Naive B cell (primary cell): ENCODE data around the gene AIFM2. TPM values are rescaled to one million over a fixed set of nuclear protein-coding genes. Genes with fewer than 3 reads are reported as not detected.
A peak's percentile ranks its signal among the peaks of the same experiment; 100 is the strongest.
"Not testable (repeated sequence)": the region's sequence is repeated elsewhere in the genome, so short reads cannot be mapped to it uniquely, and the experiment has no call there.

Source experiments
- ATAC-seq, 2 donors: fragments of 150-1000 bp; cut with Tn5 transposase; 2 replicates each; pipeline ENCODE4 v1.10.0; 2021; ENCODE audit warnings: low read depth in 2 of 2, mild to moderate bottlenecking in 2 of 2, moderate library complexity in 2 of 2
- DNase-seq: peaks from one replicate; pipeline ENCODE4 v3.0.0; 2022
- H3K27ac Mint-ChIP-seq, 6 donors: one replicate each; pipeline ENCODE4 v1.8.0; 2020 to 2022; ENCODE audit warnings: mild to moderate bottlenecking in 6 of 6, mixed read lengths in 6 of 6, moderate library complexity in 5 of 6, inconsistent platforms in 2 of 6
- H3K27me3 Mint-ChIP-seq, 3 donors: one replicate each; pipeline ENCODE4 v1.8.0; 2021 to 2022; ENCODE audit warnings: mixed read lengths in 3 of 3, mild to moderate bottlenecking in 1 of 3
- H3K36me3 Mint-ChIP-seq, 2 donors: one replicate each; pipeline ENCODE4 v1.8.0; 2020 to 2022; ENCODE audit warnings: mixed read lengths in 2 of 2, inconsistent platforms in 1 of 2, mild to moderate bottlenecking in 1 of 2
- H3K4me1 Mint-ChIP-seq, 3 donors: one replicate each; pipeline ENCODE4 v1.8.0; 2020 to 2022; ENCODE audit warnings: mixed read lengths in 3 of 3, inconsistent platforms in 1 of 3, mild to moderate bottlenecking in 1 of 3, moderate library complexity in 1 of 3
- H3K4me3 Mint-ChIP-seq, 8 donors: one replicate each; pipeline ENCODE4 v1.8.0; 2020 to 2022; ENCODE audit warnings: mild to moderate bottlenecking in 8 of 8, mixed read lengths in 8 of 8, moderate library complexity in 8 of 8, inconsistent platforms in 2 of 8
- H3K9me3 Mint-ChIP-seq, 7 donors: one replicate each; pipeline ENCODE4 v1.8.0; 2020 to 2022; ENCODE audit warnings: mixed read lengths in 7 of 7, mild to moderate bottlenecking in 5 of 7, inconsistent platforms in 2 of 7, moderate library complexity in 1 of 7
- polyA plus RNA-seq, 6 donors: library from polyadenylated mRNA; unstranded; fragments of 300-500 nt; fragmentation: Illumina TruSeq; gene quantifications; one replicate each; pipeline ENCODE4 v1.2.3, GENCODE V29; 2021; ENCODE audit warnings: low read depth in 6 of 6

The AIFM2 gene
- polyA plus RNA-seq, result 1 to 10 TPM; 1.8 to 3.0 (median 2.2) TPM

DNA sequence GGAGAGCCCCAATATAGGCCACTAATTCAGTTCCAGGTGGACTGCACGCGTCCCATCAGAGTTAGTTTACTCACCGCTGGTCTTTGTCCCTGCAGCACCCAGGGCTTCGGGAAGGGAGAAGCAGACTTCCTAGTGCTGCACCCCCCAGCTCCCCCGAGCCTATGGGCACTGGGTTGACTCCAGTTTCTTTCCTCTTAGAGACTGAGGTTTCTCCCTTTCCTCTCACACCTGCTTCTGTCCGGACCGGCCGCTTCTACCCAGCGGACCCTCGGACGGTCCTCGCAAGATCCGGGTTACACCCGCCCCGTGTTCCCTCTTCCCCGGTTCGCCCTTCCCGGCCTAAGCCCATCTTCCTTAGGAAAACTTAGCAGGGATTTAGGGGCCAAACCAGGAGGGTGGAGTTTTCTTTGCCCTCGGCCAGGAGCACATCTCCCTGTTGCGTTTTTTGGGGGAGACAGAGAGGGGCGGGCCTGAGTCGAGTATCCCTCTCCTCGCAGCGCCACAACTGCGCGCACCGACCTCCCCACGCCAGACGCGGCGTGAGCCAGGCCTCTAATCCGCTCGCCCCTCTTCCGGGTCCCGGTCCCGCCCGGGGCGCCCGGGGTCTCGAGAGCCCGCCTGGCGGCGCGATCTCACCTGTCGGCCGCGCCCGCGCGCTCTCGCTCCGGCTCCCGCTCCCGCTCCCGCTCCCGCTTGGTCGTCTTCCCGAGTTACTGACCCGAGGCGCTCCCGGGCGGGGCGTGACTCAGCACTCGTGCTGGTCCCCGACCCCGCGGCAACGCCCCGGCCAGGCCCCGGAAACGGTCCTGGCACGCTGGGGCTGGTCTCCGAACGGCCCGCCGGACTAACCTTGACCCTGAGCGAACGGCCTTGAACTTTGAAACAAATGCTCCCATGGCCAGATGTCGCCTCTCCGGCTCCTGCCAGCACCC lies at the start of gene AIFM2:
Gene AIFM2 (minus strand): TSS at position 728 of the 932 bp plus-strand sequence. CDS start 8,741 bp downstream, outside the sequence.
- no peaks in the 10 kb centered on the region for H3K27me3 Mint-ChIP-seq
- H3K9me3 Mint-ChIP-seq, result no peaks in the 10 kb centered on the region
- peaks cover 9 to 11% of the 10 kb centered on the region in 2 donors for H3K36me3 Mint-ChIP-seq

DNA sequence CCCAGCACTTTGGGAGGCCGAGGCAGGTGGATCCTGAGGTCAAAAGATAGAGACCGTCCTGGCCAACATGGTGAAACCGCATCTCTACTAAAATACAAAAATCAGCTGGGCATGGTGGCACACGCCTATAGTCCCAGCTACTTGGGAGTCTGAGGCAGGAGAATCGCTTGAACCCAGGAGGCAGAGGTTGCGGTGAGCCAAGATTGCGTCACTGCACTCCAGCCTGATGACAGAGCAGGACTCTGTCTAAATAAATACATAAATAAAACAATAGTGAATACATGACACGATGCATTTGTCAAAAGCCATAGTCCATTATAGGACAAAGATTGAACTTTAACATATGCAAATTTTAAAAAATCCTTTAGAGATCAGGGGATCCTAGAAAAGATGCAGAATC lies 46.6 kb upstream of the AIFM2 start:
- H3K9me3 Mint-ChIP-seq, H3K36me3 Mint-ChIP-seq, H3K4me1 Mint-ChIP-seq, H3K4me3 Mint-ChIP-seq, H3K27ac Mint-ChIP-seq, ATAC-seq, DNase-seq: not testable (repeated sequence)
- H3K27me3 Mint-ChIP-seq, result peaks cover 24 to 32% (median 29%) of the 10 kb centered on the region in 3 donors

More for the DNA sequence above, at the start of gene AIFM2:
- DNase-seq (peak; percentile 44), ATAC-seq (peak; percentile 77 to 88)
- Mint-ChIP-seq H3K27ac (peak within 1 kb of the TSS in 5 of 6 donors; percentile 66 to 94 (median 90)), H3K4me1 (peaks cover 24 to 29% (median 27%) of the 10 kb centered on the region in 3 donors), H3K4me3 (peak within 1 kb of the TSS; percentile 80 to 92 (median 89))

DNA sequence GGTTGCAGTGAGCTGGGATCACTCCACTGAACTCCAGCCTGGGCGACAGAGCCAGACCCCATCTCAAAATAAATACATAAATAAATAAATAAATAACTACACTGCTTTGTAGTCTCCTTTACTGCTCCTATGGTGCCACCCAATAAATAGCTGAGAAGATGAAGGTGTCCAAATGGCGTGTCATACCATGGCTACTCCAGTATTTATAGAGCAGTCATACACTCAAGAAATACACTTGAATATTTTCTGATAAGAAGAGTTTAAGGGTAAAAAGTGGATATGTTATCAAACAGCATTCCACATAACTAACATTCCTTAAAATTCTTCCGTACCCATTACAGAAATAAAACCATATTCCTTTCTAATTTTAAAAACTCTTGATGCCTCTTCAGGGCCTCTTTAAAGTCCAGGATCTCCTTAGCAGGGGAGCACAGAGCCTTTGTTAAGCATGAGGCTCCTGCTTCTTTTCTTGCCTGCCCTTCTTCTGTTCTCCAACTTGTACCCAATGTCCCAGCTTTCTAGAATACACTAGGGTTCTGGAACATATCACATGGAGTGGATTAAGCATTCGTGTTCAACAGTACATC lies 45.6 kb upstream of the AIFM2 start:
- no peak overlapping the region for H3K4me3 Mint-ChIP-seq
- peak overlapping the region in 1 of 6 donors; percentile 38 for H3K27ac Mint-ChIP-seq
- DNase-seq (no peak), ATAC-seq (no peak)
- peaks cover 0 to 10% (median 2%) of the 10 kb centered on the region in 7 donors for H3K9me3 Mint-ChIP-seq
- peaks cover 9 to 10% (median 9%) of the 10 kb centered on the region in 3 donors for H3K4me1 Mint-ChIP-seq
- H3K36me3 Mint-ChIP-seq, result no peaks in the 10 kb centered on the region
- H3K27me3 Mint-ChIP-seq, result peaks cover 18 to 24% (median 24%) of the 10 kb centered on the region in 3 donors

DNA sequence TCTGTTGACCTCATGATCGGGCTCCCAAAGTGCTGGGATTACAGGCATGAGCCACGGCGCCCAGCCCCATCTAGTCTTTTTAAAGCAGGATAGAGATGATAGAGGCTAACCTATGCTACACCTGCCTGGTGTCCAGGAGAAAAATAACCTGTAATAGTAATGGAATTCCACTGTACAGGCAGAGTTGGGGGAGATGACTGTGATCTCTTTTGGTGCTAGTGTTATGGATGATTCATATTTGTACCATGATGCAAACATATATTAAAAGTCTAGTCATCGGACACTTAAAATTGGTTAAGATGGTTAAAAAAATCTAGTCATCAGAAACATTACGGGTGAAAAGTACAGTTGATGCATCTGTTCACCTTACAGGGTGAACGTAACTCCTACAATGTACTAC lies 43.8 kb upstream of the AIFM2 start:
- H3K36me3 Mint-ChIP-seq, result no peaks in the 10 kb centered on the region
- no peak overlapping the region for H3K27ac Mint-ChIP-seq
- no peak for DNase-seq
- H3K4me1 Mint-ChIP-seq, result peaks cover 7 to 10% (median 9%) of the 10 kb centered on the region in 3 donors
- H3K27me3 Mint-ChIP-seq, result peaks cover 18 to 21% (median 20%) of the 10 kb centered on the region in 3 donors
- no peak for ATAC-seq
- no peak overlapping the region for H3K4me3 Mint-ChIP-seq
- H3K9me3 Mint-ChIP-seq, result peaks cover 0 to 10% (median 2%) of the 10 kb centered on the region in 7 donors

DNA sequence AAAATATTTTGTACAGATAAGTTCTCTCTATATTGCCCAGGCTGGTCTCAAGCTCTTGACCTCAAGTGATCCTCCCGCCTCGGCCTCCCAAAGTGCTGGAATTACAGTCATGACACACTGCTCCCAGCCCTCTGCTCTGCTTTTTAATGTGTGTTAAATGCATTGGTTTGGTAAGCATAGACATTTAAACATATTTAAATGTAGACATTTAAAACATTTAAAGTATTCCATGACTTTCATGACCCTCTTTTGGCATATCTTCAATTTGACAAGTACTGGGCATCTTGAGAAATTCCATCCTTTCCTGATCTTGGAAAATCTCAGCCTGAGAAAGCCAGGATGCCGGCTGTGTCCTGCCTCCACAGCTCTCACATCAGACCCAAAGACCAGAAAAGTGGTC lies 42.9 kb upstream of the AIFM2 start:
- H3K4me3 Mint-ChIP-seq, result no peak overlapping the region
- no peaks in the 10 kb centered on the region for H3K36me3 Mint-ChIP-seq
- DNase-seq (no peak), ATAC-seq (no peak)
- H3K9me3 Mint-ChIP-seq, result peaks cover 0 to 10% (median 2%) of the 10 kb centered on the region in 7 donors
- H3K27me3 Mint-ChIP-seq, result peaks cover 11 to 18% (median 13%) of the 10 kb centered on the region in 3 donors
- H3K4me1 Mint-ChIP-seq, result peaks cover 7 to 17% (median 9%) of the 10 kb centered on the region in 3 donors
- no peak overlapping the region for H3K27ac Mint-ChIP-seq

DNA sequence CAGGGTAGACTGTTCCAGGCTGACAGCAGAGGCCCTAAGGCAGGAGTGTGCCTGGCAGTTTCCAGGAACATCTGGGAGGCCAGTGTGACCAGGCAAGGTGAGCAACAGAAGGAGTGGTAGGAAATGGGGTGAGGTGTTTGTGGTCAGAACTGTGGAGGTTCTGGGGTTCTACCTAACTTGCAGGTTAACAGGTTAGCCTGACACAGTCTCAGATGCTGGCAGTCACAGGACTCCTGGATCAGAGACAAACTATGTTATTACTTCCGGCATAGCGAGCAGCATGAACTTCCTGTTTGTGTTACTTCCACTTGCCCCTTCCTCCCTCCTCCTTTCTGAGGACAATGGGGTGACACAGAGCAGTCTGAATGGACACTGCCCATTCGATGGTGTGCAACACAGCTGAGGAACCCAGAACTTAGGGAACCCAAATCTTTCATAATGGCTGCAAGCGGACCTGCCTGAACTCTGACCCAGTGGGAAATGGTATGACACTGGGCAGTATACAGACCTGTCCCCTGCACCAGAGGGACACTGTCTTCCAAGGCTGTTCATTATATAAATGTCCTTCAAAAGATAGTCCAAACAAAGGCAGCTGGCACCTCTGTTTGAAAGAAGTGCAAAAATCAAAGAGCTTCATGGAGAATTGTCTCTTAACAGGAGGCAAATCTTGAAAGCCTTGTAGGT lies 41.6 kb upstream of the AIFM2 start:
- H3K4me3 Mint-ChIP-seq, result peak overlapping the region in 4 of 8 donors; percentile 12 to 76 (median 40)
- H3K9me3 Mint-ChIP-seq, result peaks cover 0 to 2% (median 0%) of the 10 kb centered on the region in 7 donors
- H3K4me1 Mint-ChIP-seq, result peaks cover 15 to 24% (median 22%) of the 10 kb centered on the region in 3 donors
- peak overlapping the region in 4 of 6 donors; percentile 43 to 78 (median 72) for H3K27ac Mint-ChIP-seq
- peaks cover 0 to 6% (median 5%) of the 10 kb centered on the region in 3 donors for H3K27me3 Mint-ChIP-seq
- no peaks in the 10 kb centered on the region for H3K36me3 Mint-ChIP-seq
- ATAC-seq, result no peak
- DNase-seq, result no peak

DNA sequence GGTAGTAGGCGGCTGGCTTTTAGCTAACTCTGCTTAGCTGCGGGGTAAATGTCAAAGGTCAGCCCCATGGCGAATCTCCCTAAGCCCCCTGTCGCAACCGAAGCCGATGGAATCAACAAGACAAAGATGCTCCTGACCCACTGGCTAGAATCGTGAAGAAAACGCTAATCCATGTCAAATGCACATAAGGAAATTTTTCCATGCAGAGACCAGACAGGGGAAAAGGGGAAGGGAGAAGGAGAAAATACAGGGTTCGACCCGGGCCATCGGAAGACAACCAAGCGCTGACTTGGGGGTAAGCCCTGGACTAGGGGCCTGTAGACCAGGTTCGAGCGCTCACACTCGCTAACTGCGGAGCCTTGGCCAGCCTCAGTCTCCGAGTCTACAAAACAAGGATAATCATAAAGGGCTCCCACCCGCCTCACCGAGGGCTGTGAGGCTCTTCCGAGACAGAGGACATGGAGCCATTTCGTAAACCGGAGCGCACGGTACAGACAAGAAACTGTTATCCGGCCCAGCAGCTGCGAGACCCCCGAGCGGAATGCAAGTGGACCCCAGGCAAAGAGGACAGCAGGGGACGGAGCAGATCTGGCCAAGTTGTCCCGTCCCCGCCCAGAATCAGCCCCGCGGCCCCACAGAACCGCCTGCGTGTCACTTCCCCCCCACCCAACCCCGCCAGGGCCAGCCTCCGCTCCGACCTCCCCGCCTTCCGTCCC lies 37.2 kb upstream of the AIFM2 start:
- H3K27me3 Mint-ChIP-seq, result no peaks in the 10 kb centered on the region
- peak overlapping the region; percentile 95 to 99 (median 97) for H3K27ac Mint-ChIP-seq
- H3K36me3 Mint-ChIP-seq, result no peaks in the 10 kb centered on the region
- DNase-seq, result no peak
- peak overlapping the region; percentile 91 to 97 (median 94) for H3K4me3 Mint-ChIP-seq
- H3K9me3 Mint-ChIP-seq, result no peaks in the 10 kb centered on the region
- peak; percentile 12 to 14 for ATAC-seq
- H3K4me1 Mint-ChIP-seq, result peaks cover 36 to 54% (median 43%) of the 10 kb centered on the region in 3 donors

DNA sequence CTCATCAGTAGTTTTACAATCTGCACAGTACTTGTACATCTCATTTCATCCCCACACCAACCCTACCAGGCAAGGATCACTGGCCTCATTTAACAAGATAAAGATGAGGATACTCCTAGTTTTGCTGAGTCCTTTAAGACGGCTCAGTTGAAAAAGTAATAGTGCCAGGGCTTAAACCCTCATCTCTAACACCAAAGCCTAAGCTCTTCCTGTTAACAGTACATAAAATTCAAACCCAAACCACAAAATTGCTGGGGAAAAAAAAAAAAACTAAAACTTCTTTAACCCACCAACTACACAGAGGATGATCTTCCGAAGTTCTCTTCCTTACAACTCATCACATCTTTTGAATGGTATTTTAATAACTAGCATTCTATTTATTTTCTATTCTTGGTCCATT lies 36.4 kb upstream of the AIFM2 start:
- ATAC-seq (no peak), DNase-seq (no peak)
- no peaks in the 10 kb centered on the region for H3K9me3 Mint-ChIP-seq
- peak overlapping the region; percentile 91 to 97 (median 94) for H3K4me3 Mint-ChIP-seq
- peaks cover 35 to 51% (median 42%) of the 10 kb centered on the region in 3 donors for H3K4me1 Mint-ChIP-seq
- H3K27ac Mint-ChIP-seq, result peak overlapping the region; percentile 95 to 99 (median 97)
- no peaks in the 10 kb centered on the region for H3K36me3 Mint-ChIP-seq
- no peaks in the 10 kb centered on the region for H3K27me3 Mint-ChIP-seq

DNA sequence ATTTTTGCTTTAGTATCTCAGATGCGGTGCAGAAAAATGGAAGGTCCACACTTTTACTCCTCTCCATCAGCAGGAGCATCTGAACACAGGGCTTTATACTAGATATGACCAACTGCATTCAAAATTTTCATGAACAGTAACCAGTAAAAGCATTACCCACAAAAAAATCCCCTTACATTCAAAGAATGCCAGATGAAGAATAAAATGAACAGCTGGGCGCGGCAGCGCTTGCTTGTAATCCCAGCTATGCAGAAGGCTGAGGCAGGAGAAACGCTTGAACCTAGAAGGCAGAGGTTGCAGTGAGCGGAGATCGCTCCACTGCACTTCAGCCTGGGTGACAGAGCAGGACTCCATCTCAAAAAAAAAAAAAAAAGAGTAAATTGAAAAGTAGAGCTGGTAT lies 34.6 kb upstream of the AIFM2 start:
- DNase-seq (no peak), ATAC-seq (no peak)
- Mint-ChIP-seq H3K36me3 (no peaks in the 10 kb centered on the region), H3K4me3 (peak overlapping the region in 2 of 8 donors; percentile 28 to 72), H3K27me3 (no peaks in the 10 kb centered on the region), H3K27ac (peak overlapping the region in 2 of 6 donors; percentile 47 to 68), H3K4me1 (peaks cover 43 to 61% (median 53%) of the 10 kb centered on the region in 3 donors), H3K9me3 (no peaks in the 10 kb centered on the region)

DNA sequence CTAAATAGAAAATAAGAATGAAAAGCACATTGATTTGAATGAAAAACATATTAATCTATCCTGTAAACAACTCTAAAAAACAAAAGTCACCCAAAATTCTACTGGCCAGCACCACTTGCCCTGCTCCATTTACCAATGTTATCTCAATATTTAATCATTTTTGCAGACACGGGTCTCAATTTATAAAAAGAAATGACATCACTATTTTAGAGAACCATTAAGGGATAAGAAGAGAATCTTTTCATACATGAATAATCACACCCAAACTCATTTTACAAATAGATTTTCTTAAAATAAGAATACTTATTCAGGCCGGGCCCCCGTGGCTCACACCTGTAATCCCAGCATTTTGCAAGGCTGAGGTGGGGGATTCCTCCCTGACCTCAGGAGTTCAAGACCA lies 33.8 kb upstream of the AIFM2 start:
- Mint-ChIP-seq H3K9me3 (no peaks in the 10 kb centered on the region), H3K36me3 (no peaks in the 10 kb centered on the region), H3K27me3 (no peaks in the 10 kb centered on the region), H3K4me3 (peak overlapping the region in 2 of 8 donors; percentile 20 to 52), H3K27ac (peak overlapping the region in 1 of 6 donors; percentile 38), H3K4me1 (peaks cover 51 to 69% (median 58%) of the 10 kb centered on the region in 3 donors)
- ATAC-seq (no peak), DNase-seq (no peak)

DNA sequence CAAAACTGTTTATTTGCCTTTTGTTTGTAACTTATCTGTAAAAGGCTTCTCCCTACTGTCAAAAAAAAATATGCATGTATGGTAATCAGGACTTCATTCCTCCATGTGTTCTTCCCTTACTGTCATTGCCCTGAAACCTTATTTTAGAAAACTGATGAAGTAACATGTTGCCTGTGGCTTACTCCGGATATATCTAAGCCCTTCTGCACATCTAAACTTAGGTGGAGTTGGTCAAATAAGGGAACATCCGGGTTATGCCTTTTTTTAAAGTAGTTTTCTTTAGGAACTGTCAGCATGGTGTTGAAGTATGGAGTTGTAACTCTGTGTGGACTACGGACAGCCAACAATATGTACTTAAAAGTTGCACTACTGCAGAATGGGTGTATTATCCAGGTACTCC lies 31.5 kb upstream of the AIFM2 start:
- H3K4me1 Mint-ChIP-seq, result peaks cover 42 to 58% (median 45%) of the 10 kb centered on the region in 3 donors
- no peak for ATAC-seq
- no peaks in the 10 kb centered on the region for H3K36me3 Mint-ChIP-seq
- no peak for DNase-seq
- no peak overlapping the region for H3K27ac Mint-ChIP-seq
- no peaks in the 10 kb centered on the region for H3K9me3 Mint-ChIP-seq
- H3K4me3 Mint-ChIP-seq, result peak overlapping the region in 1 of 8 donors; percentile 19
- H3K27me3 Mint-ChIP-seq, result no peaks in the 10 kb centered on the region

DNA sequence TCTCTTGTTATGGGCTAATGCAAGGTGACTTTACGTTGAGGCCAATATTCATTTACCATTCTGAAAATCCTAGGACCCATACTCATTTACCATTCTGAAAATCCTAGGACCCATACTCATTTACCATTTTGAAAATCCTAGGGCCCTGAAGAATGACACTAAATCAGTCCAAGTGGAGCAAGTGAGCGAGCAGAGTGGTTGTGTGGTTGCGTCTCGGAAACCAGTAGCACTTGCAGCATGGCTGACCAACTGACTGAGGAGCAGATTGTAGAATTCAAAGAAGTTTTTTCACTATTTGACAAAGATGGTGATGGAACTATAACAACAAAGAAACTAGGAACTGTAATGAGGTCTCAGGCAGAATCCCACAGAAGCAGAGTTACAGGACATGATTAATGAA lies 30.8 kb upstream of the AIFM2 start:
- DNase-seq (no peak), ATAC-seq (no peak)
- Mint-ChIP-seq H3K27me3 (no peaks in the 10 kb centered on the region), H3K4me3 (peak overlapping the region in 1 of 8 donors; percentile 25), H3K9me3 (no peaks in the 10 kb centered on the region), H3K27ac (peak overlapping the region in 1 of 6 donors; percentile 54), H3K36me3 (no peaks in the 10 kb centered on the region), H3K4me1 (peaks cover 35 to 51% (median 37%) of the 10 kb centered on the region in 3 donors)
